ENCODE data around the gene CYP2A7. TPM values are rescaled to one million over a fixed set of nuclear protein-coding genes. Genes with fewer than 3 reads are reported as not detected.
"Not testable (repeated sequence)": the region's sequence is repeated elsewhere in the genome, so short reads cannot be mapped to it uniquely, and the experiment has no call there.

Gene CYP2A7
- total and polyA plus RNA-seq, 9 donors, result 0.05 to 0.19 TPM; not detected in 7

DNA sequence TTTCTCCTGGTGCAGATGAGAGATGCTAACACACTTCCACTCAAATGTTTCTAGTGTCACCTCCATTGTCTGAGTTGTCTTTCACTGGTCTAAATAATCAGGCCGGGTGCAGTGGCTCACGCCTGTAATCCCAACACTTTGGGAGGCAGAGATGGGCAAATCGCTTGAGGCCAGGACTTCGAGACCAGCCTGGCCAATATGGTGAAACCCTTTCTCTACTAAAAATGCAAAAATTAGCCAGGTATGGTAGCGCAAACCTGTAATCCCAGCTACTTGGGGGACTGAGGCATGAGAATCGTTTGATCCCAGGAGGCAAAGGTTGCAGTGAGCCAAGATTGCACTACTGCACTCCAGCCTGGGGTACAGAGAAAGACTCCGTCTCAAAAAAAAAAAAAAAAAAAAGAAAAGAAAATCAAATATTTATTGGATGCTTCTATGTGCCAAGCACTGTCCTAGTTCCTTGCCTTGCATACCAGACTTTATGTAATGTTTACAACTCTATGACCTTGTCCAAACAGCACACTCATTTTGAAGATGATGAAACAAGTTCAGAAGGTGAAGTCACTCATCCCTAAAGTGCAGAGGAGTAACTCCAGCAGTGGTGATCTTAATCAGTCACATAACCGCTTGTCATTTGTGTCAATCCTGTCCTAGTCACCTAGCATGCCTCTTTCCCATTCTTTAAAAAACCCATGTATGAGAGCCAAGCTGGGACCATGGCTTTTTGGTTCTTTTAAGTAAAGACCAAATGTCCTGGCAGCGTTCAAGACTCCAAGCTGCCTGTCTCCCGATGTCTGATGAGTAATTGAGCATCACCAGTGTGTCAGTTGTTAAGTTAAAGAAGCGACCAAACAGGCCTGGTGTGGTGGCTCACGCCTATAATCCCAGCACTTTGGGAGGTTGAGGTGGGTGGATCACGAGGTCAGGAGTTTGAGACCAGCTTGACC, 15.1 kb upstream of the CYP2A7 start:
- H3K36me3 ChIP-seq (ENCODE audit: control insufficient read depth, insufficient read depth, low read length); H3K27me3 ChIP-seq (ENCODE audit: control insufficient read depth, insufficient read depth, low read length); H3K4me3 ChIP-seq (ENCODE audit: low read length); H3K27ac ChIP-seq (ENCODE audit: low read length); DNase-seq; H3K4me1 ChIP-seq (ENCODE audit: control insufficient read depth, insufficient read depth, low read length); H3K9me3 ChIP-seq (replicated peaks; ENCODE audit: control insufficient read depth, low read depth, low read length): not testable (repeated sequence)
- WGBS (ENCODE audit: insufficient coverage), result 82% methylated on average over 4 of the region's 13 CpGs

DNA sequence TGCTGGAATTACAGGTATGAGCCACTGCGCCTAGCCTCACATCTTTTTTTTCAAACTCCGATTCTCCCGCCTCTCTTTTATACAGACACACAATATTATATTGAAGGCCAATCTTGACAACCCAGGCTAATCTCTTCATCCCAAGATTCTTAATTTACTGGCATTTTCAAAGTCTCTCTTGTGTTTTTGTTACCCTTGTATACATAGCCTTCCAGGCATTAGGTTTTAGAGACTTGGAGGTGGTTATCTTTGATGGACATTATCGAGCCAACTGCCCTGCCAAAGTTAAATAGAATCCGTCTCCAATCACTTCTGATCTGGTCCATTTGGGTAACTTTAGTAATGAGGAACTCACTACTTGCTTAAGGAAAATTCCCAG, 14.4 kb upstream of the CYP2A7 start:
- Histone ChIP-seq H3K27ac (ENCODE audit: low read length) (no peak overlapping the region), H3K27me3 (ENCODE audit: control insufficient read depth, insufficient read depth, low read length) (no peaks in the 10 kb centered on the region), H3K4me3 (ENCODE audit: low read length) (no peak overlapping the region), H3K9me3 (replicated peaks; ENCODE audit: control insufficient read depth, low read depth, low read length) (no peaks in the 10 kb centered on the region), H3K4me1 (ENCODE audit: control insufficient read depth, insufficient read depth, low read length) (no peaks in the 10 kb centered on the region), H3K36me3 (ENCODE audit: control insufficient read depth, insufficient read depth, low read length) (no peaks in the 10 kb centered on the region)
- WGBS (ENCODE audit: insufficient coverage), result 100% methylated on average over 1 of the region's 5 CpGs
- DNase-seq, result no peak

GRCh38 chr19:40893112-40893511, 11.1 kb upstream of the CYP2A7 start:
- no peaks in the 10 kb centered on the region for H3K27me3 ChIP-seq (ENCODE audit: control insufficient read depth, insufficient read depth, low read length)
- DNase-seq, result no peak
- no peaks in the 10 kb centered on the region for H3K36me3 ChIP-seq (ENCODE audit: control insufficient read depth, insufficient read depth, low read length)
- no peaks in the 10 kb centered on the region for H3K4me1 ChIP-seq (ENCODE audit: control insufficient read depth, insufficient read depth, low read length)
- H3K27ac ChIP-seq (ENCODE audit: low read length), result no peak overlapping the region
- H3K4me3 ChIP-seq (ENCODE audit: low read length), result no peak overlapping the region
- no peaks in the 10 kb centered on the region for H3K9me3 ChIP-seq (replicated peaks; ENCODE audit: control insufficient read depth, low read depth, low read length)

DNA sequence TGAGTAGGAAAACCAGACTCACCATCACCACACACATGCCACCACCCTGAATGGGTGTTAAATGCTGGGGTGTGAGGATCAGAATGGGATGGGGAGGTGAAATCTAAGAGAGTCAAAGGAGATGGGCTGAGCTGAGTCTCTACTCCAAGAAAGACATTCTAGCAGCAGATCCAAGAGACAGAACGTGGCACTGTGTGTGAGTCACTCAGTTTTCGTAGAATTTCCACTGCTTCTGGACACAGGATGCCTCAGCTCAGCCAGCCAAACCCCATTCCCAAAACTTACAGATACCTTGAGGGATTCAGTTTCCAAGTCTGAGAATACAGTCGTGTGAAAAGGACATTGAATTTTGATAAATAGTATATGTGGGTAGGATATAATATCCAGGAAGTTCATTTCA, 7.3 kb upstream of the CYP2A7 start:
- no peak overlapping the region for H3K27ac ChIP-seq (ENCODE audit: low read length)
- H3K36me3 ChIP-seq (ENCODE audit: control insufficient read depth, insufficient read depth, low read length), result no peaks in the 10 kb centered on the region
- no CpG with 5 or more reads among the region's 3 CpGs for WGBS (ENCODE audit: insufficient coverage)
- no peaks in the 10 kb centered on the region for H3K9me3 ChIP-seq (replicated peaks; ENCODE audit: control insufficient read depth, low read depth, low read length)
- H3K4me1 ChIP-seq (ENCODE audit: control insufficient read depth, insufficient read depth, low read length), result no peaks in the 10 kb centered on the region
- H3K4me3 ChIP-seq (ENCODE audit: low read length), result no peak overlapping the region
- H3K27me3 ChIP-seq (ENCODE audit: control insufficient read depth, insufficient read depth, low read length), result no peaks in the 10 kb centered on the region
- DNase-seq, result no peak

DNA sequence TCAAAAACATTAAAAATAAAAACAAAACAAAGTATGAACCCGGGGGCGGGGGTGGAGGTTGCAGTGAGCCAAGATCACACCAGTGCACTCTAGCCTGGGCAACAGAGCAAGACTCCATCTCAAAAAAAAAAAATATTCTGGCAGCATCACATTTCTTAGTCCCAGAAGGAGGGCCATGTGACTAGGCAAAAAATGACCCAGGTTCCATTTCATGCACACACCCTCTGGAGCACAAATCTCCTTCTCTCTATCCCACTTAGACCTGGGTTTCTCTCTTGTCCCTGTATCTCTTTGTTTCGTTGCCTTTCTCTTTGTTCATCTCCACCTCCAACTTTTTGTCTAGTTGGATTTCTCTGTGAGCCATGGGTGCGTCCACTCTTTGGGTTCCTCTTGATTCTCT, 6.2 kb upstream of the CYP2A7 start:
- WGBS (ENCODE audit: insufficient coverage), result 83% methylated on average over 2 of the region's 4 CpGs
- H3K4me1 ChIP-seq (ENCODE audit: control insufficient read depth, insufficient read depth, low read length), result no peaks in the 10 kb centered on the region
- no peak for DNase-seq
- H3K36me3 ChIP-seq (ENCODE audit: control insufficient read depth, insufficient read depth, low read length), result no peaks in the 10 kb centered on the region
- H3K27me3 ChIP-seq (ENCODE audit: control insufficient read depth, insufficient read depth, low read length), result no peaks in the 10 kb centered on the region
- H3K4me3 ChIP-seq (ENCODE audit: low read length), result no peak overlapping the region
- H3K27ac ChIP-seq (ENCODE audit: low read length), result no peak overlapping the region
- H3K9me3 ChIP-seq (replicated peaks; ENCODE audit: control insufficient read depth, low read depth, low read length), result no peaks in the 10 kb centered on the region

DNA sequence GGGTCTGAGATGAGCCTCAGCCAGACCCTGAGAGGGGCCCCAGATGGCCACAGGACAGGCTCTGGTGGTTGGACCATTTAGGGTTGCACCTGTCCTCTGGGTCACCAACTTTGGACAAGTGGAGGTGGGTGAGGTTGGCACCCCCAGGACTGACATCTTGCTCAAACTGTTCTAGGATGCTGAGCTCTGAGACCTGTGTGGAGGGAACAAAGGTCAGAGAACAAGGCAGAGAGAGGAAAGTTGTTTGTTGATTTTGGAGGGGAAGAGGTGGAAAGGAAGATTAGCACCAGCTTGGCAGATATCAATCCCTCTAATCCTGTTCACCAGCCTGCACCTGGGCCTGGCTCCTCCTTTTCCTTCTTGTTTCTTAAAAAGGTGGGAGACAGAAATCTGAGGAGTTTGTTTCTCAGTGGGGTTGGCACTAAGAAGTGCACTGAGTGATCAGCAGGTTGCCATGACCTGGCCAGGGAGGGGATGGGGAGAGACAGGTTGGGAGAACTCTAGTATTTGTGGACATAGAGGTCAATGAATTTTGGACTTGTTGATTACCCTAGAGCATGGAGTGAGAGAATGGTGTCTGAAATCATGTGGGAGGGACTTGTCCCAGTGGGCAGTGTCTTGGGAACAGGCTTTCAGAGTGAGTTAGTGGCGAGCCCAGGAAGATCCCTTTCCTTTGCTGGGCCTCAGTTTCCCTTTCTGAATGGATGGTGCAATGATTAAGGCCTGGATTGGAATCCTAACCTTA, 2.3 kb upstream of the CYP2A7 start:
- not testable (repeated sequence) for H3K9me3 ChIP-seq (replicated peaks; ENCODE audit: control insufficient read depth, low read depth, low read length); DNase-seq; H3K4me3 ChIP-seq (ENCODE audit: low read length); H3K36me3 ChIP-seq (ENCODE audit: control insufficient read depth, insufficient read depth, low read length); H3K4me1 ChIP-seq (ENCODE audit: control insufficient read depth, insufficient read depth, low read length); H3K27ac ChIP-seq (ENCODE audit: low read length); H3K27me3 ChIP-seq (ENCODE audit: control insufficient read depth, insufficient read depth, low read length)
- WGBS (ENCODE audit: insufficient coverage), result no CpG with 5 or more reads among the region's 1 CpG

- not testable (repeated sequence) for H3K36me3 ChIP-seq (ENCODE audit: control insufficient read depth, insufficient read depth, low read length); H3K4me1 ChIP-seq (ENCODE audit: control insufficient read depth, insufficient read depth, low read length); H3K4me3 ChIP-seq (ENCODE audit: low read length); H3K9me3 ChIP-seq (replicated peaks; ENCODE audit: control insufficient read depth, low read depth, low read length); H3K27me3 ChIP-seq (ENCODE audit: control insufficient read depth, insufficient read depth, low read length); DNase-seq; H3K27ac ChIP-seq (ENCODE audit: low read length)
- no CpG with 5 or more reads among the region's 4 CpGs for WGBS (ENCODE audit: insufficient coverage)
Measured at GRCh38 chr19:40879349-40879748, 2.7 kb downstream of the CYP2A7 start.

DNA sequence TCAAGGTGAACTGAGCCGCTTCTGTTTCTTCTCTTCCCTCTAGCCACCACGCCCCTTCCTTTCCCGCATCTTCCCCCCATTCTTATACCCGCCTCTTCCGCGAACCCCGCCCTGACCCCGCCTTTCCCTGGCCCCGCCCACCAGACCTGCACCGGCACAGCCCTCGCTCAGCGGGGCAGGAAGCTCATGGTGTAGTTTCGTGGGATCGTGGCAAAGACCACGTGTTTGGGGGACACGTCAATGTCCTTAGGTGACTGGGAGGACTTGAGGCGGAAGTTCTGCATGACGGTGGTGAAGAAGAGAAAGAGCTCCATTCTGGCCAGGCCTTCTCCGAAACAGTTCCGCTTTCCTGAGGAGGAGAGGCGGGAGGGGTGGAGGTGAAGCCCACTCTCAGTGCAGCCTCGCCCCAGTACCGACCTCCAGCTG, 6.5 kb downstream of the CYP2A7 start:
- not testable (repeated sequence) for H3K9me3 ChIP-seq (replicated peaks; ENCODE audit: control insufficient read depth, low read depth, low read length); DNase-seq; H3K27me3 ChIP-seq (ENCODE audit: control insufficient read depth, insufficient read depth, low read length); H3K27ac ChIP-seq (ENCODE audit: low read length); H3K4me1 ChIP-seq (ENCODE audit: control insufficient read depth, insufficient read depth, low read length); H3K4me3 ChIP-seq (ENCODE audit: low read length); H3K36me3 ChIP-seq (ENCODE audit: control insufficient read depth, insufficient read depth, low read length)
- whole genome bisulfite sequencing (ENCODE audit: insufficient coverage), result 0% methylated on average over 2 of the region's 23 CpGs

DNA sequence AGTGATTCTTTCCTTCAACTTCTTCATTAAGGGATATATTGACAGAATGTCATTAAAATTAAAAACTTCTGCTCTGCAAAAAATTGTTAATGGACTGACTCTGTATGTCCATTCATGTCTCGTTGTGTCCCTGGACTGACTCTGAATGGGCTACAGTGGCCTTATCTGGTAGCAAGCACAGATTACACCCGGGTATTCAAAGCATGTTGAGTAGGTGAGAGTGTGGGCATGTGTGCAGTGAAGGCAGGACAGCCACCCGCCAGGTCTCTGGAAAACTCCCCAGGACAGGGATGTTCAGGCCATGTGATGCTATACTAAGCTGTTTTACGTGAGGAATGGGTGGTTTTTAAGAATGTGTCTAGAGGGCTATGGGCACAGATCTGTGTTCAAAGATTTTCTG, 7.2 kb downstream of the CYP2A7 start:
- DNase-seq; H3K36me3 ChIP-seq (ENCODE audit: control insufficient read depth, insufficient read depth, low read length); H3K27ac ChIP-seq (ENCODE audit: low read length); H3K4me3 ChIP-seq (ENCODE audit: low read length); H3K27me3 ChIP-seq (ENCODE audit: control insufficient read depth, insufficient read depth, low read length); H3K9me3 ChIP-seq (replicated peaks; ENCODE audit: control insufficient read depth, low read depth, low read length); H3K4me1 ChIP-seq (ENCODE audit: control insufficient read depth, insufficient read depth, low read length): not testable (repeated sequence)
- whole genome bisulfite sequencing (ENCODE audit: insufficient coverage), result no CpG with 5 or more reads among the region's 4 CpGs

DNA sequence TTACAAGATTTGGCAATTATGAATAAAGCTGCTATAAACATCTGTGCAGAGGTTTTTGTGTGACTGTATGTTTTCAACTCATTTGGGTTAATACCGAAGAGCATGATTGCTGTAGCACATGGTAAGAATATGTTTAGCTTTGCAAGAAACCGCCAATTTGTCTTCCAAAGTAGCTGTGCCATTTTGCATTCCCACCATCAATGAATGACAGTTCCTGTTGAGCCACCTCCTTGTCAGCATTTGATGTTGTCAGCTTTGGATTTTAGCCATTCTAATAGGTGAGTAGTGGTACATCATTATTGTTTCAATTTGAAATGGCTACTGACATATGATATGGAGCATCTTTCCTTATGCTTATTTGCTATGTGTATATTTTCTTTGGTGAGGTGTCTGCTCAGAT, 8.2 kb downstream of the CYP2A7 start:
- not testable (repeated sequence) for DNase-seq; H3K4me1 ChIP-seq (ENCODE audit: control insufficient read depth, insufficient read depth, low read length); H3K27me3 ChIP-seq (ENCODE audit: control insufficient read depth, insufficient read depth, low read length); H3K36me3 ChIP-seq (ENCODE audit: control insufficient read depth, insufficient read depth, low read length); H3K4me3 ChIP-seq (ENCODE audit: low read length); H3K27ac ChIP-seq (ENCODE audit: low read length); H3K9me3 ChIP-seq (replicated peaks; ENCODE audit: control insufficient read depth, low read depth, low read length)
- WGBS (ENCODE audit: insufficient coverage), result no CpG with 5 or more reads among the region's 2 CpGs
